GM12892 (cell line): ENCODE measurements around the gene HMCES.

Experiments
- POLR2A ChIP-seq: IDR thresholded peaks from 2 replicates; pipeline ENCODE4 v1.6.1; 2011; ENCODE audit warnings: low read depth, low read length, control low read depth
- POLR2AphosphoS5 ChIP-seq: IDR thresholded peaks from 2 replicates; pipeline ENCODE4 v1.6.1; 2011; ENCODE audit warnings: low read depth, low read length, control low read depth

DNA sequence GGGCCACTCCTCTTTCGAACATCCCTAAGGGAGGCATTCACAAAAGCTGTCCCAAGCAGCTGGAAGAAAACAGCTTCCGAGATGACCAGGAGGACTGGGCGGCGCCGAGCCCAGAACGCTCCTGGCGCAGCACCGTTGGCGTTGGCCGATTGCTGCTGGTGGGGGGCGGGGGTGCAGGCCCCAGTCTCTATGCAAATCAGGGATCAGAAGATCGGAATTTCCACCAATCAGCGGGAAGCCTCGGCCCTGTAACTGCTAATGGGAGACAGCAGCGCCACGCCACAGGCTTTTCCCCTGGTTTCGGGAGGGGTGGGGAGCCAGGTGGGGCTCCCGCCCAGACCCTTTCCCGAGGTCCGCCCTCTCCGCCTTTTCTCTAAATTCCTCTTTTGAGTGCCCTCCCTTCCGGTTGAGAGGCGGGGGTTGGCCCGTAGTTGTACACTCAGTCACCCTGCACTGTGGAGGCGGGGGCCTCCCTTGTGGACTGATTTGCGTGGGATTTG is 27.0 kb downstream of the HMCES start:
- no peak for TF ChIP-seq POLR2AphosphoS5
- no peak for TF ChIP-seq POLR2A
